Stimulated activated CD4-positive, alpha-beta T cell treated with anti-CD3 and anti-CD28 coated beads, TNF-alpha, amount 100 ng/mL, for 48 hours (primary cell): ENCODE data around the gene KCNAB1.
"Not testable (repeated sequence)": the region's sequence is repeated elsewhere in the genome, so short reads cannot be mapped to it uniquely, and the experiment has no call there.

Experiments
- DNase-seq, 3 donors: peaks; one replicate each; pipeline ENCODE4 v3.0.0-alpha.2; 2020; ENCODE audit warnings: low read depth in 3 of 3

The KCNAB1 gene

GRCh38 chr3:156539051-156539450, 418.7 kb downstream of the KCNAB1 start:
- no peak for DNase-seq

- no peak for DNase-seq
Observed at GRCh38 chr3:156539802-156540201, 419.4 kb downstream of the KCNAB1 start.

DNA sequence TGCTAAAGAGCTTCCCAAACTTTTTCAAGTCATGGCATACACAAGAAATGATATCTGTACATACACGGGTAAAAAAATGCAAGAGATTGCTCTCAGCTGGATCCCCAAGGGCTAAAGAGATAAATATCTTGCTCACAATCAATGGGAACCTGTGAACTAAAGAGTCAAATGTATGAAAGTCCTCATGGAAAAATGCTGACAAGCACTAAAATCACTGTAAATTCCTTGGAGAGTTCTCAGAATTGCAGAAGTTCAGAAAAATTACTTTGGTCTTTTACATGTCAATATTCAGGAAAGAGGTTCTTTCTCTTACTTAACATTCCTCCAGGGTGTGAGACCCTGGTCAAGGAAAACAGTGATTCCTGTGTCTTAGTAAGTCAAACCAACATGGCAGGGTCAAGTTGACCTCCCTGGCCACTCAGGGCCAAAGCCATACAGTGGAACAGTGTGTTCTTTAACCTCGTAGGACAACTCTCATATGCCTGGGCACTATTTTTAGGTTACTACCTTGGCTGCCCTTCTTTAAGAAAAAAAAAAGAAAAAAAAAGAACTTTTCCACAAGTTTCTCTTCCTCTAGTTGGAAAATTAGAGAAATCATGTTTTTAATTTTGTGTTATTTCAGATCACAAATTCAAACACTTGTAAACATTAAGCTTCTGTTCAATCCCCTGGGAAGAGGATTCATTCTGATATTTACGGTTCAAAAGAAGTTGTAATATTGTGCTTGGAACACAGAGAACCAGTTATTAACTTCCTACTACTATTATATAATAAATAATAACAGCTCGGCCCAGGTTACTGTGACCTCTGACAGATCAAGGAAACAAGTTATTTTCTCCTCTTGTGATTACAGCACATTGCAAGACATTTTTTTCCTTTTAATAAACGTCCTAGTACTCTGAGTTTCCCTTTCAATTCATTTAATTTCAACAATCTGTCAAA, 422.0 kb downstream of the KCNAB1 start:
- DNase-seq = no peak

- no peak for DNase-seq
Observed at GRCh38 chr3:156543043-156543555, 422.7 kb downstream of the KCNAB1 start.

DNA sequence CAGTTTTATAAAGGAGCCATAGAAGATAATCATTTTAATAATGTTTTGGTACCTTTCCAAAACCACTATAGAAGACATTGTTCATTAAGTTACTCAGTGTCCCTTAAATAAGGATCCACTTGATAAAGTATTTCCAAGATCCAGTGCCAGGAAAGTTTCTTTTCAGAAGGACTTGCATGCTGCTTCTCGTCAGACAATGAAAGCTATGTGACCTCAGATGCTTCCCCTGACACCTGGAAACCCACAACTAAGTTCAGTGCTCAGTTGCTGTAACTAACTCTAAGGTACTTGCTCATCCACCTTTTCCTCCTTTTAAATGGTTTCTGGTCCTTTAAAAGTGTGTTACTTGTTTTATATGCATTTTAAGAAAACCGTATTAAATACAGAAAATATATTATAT, 427.3 kb downstream of the KCNAB1 start:
- DNase-seq = no peak

GRCh38 chr3:156548041-156548687, 427.8 kb downstream of the KCNAB1 start:
- no peak for DNase-seq

GRCh38 chr3:156548902-156549301, 428.5 kb downstream of the KCNAB1 start:
- no peak for DNase-seq

- DNase-seq = no peak
Observed at GRCh38 chr3:156551261-156551660, 430.9 kb downstream of the KCNAB1 start.

DNA sequence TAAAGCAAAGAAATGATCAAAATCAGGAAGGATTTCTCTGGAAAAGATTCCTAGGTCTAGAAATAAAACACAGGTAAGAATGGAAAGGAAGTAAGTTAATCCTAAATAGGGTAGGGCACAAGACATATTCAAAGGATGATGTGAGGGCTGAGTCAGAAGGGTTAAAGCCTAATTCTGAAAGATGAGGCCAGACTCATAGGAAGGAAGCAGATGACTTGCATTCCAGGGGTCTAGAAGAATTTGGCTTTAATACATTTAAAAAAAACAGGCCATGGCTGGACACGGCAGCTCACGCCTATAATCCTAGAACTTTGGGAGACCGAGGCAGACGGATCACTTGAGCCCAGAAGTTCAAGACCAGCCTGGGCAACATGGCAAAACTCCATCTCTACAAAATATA, 431.4 kb downstream of the KCNAB1 start:
- no peak for DNase-seq

GRCh38 chr3:156552973-156553372, 432.6 kb downstream of the KCNAB1 start:
- DNase-seq = no peak

DNA sequence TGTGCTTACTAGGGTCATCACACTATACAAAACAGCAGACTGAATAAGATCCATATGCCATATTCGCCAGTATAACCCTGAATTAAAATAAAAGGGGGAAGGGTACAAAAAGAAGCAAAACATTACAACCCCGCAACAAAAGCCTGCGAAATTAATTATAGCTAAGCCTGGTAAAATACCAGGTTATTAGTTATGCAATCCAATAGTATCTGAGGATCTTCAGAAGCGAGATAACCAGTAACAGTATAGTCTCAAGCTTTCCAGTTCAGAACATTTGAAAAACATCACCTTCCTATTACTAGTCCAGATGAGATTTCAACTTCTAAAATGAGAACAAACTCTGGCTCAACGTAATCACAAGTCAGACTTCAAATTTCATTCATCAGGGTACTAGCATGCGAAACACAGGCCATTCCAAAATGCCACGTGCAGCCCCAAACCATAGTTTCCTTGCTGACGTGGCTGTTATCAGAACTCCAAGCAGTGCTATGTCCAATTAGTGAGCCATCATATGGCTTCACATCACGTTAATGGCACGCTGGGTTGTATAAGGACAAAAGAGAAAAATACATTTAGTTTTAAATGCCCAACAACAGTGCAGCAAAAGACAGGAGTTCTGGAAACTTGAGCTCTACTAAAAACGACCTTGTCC, 433.5 kb downstream of the KCNAB1 start:
- DNase-seq = no peak

DNA sequence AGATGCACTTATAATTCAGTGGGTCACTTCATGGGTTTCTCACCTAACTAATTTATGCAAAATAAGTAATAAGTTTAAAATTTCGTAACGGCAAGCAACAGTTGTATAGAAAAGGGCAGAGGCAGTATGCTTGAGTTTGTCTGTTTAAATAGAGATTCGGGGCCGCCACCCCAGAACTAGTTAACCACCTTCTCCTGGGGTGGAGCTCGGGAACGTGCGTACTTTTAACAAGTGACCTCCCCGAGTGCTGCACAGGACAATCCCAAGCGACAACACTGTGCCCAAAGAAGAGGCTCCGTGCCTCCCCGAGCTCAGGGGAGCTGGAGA, 434.1 kb downstream of the KCNAB1 start:
- DNase-seq = no peak

- peak; percentile 96 to 98 (median 98) for DNase-seq
Observed at GRCh38 chr3:156554842-156555687, 434.7 kb downstream of the KCNAB1 start, which contains the start of gene SSR3. SSR3 (minus strand) TSS chr3:156555117; CDS start chr3:156555089, 28 bp downstream.

- DNase-seq = no peak
Observed at GRCh38 chr3:156558389-156558788, 438.0 kb downstream of the KCNAB1 start.

GRCh38 chr3:156559321-156559720, 438.9 kb downstream of the KCNAB1 start:
- DNase-seq = no peak

- no peak for DNase-seq
Observed at GRCh38 chr3:156561533-156561932, 441.2 kb downstream of the KCNAB1 start.

DNA sequence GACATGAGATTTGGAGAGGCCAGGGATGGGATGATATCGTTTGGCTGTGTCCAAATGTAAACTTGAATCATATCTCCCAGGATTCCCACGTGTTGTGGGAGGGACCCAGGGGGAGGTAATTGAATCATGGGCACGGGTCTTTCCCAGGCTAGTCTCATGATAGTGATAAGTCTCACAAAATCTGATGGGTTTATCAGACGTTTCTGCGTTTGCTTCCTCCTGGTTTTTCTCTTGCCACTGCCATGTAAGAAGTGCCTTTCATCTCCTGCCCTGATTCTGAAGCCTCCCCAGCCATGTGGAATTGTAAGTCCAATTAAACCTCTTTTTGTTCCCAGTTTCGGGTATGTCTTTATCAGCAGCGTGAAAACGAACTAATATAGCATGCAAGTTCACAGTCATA, 442.1 kb downstream of the KCNAB1 start:
- DNase-seq = not testable (repeated sequence)

- DNase-seq = no peak
Observed at GRCh38 chr3:156563900-156564682, 443.7 kb downstream of the KCNAB1 start.

- not testable (repeated sequence) for DNase-seq
Observed at GRCh38 chr3:156569016-156569415, 448.6 kb downstream of the KCNAB1 start.

DNA sequence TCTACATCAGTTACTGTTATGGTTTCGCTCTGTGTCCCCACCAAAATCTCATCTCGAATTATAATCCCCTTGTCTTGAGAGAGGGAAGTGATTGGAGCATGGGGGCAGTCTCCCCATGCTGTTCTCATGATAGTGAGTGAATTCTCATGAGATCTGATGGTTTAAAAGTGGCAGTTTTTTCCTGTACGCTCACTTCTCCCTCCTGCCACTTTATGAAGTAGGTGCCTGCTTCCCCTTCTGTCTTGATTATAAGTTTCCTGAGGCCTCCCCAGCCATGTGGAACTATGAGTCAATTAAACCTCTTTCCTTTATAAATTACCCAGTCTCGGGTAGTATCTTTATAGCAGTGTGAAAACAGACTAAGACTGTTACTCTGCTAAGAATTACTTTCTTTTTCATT, 449.5 kb downstream of the KCNAB1 start:
- DNase-seq = not testable (repeated sequence)

GRCh38 chr3:156575641-156576040, 455.3 kb downstream of the KCNAB1 start:
- no peak for DNase-seq
